HG03196 (cell line): ENCODE data around the gene IPCEF1.
"Not testable (repeated sequence)": the region's sequence is repeated elsewhere in the genome, so short reads cannot be mapped to it uniquely, and the experiment has no call there.

ENCODE experiments used
- ATAC-seq: cut with Tn5 transposase; IDR thresholded peaks from one replicate; pipeline ENCODE4 v1.9.1; 2021; ENCODE audit not compliant: unreplicated experiment

IPCEF1 gene

GRCh38 chr6:154251116-154251515 lies 105.5 kb downstream of the IPCEF1 start:
- no peak for ATAC-seq

GRCh38 chr6:154249499-154250298 lies 106.9 kb downstream of the IPCEF1 start:
- peak; percentile 59 for ATAC-seq

GRCh38 chr6:154247119-154247861 lies 109.3 kb downstream of the IPCEF1 start:
- peak; percentile 39 for ATAC-seq

GRCh38 chr6:154246723-154247118 lies 109.9 kb downstream of the IPCEF1 start:
- ATAC-seq, result no peak

GRCh38 chr6:154245506-154245905 lies 111.1 kb downstream of the IPCEF1 start:
- ATAC-seq, result no peak

- no peak for ATAC-seq
Measured at GRCh38 chr6:154243793-154244750, 112.5 kb downstream of the IPCEF1 start.

- no peak for ATAC-seq
Measured at GRCh38 chr6:154242617-154243357, 113.8 kb downstream of the IPCEF1 start.

- ATAC-seq, result no peak
Measured at GRCh38 chr6:154241581-154241980, 115.0 kb downstream of the IPCEF1 start.

- not testable (repeated sequence) for ATAC-seq
Measured at GRCh38 chr6:154241061-154241460, 115.5 kb downstream of the IPCEF1 start.

- ATAC-seq, result no peak
Measured at GRCh38 chr6:154239392-154239791, 117.2 kb downstream of the IPCEF1 start.

- ATAC-seq, result no peak
Measured at GRCh38 chr6:154238831-154239230, 117.8 kb downstream of the IPCEF1 start.

GRCh38 chr6:154236646-154237301 lies 119.8 kb downstream of the IPCEF1 start:
- ATAC-seq, result no peak

- peak; percentile 61 for ATAC-seq
Measured at GRCh38 chr6:154234019-154234772, 122.4 kb downstream of the IPCEF1 start.

- no peak for ATAC-seq
Measured at GRCh38 chr6:154233383-154233782, 123.2 kb downstream of the IPCEF1 start.

- no peak for ATAC-seq
Measured at GRCh38 chr6:154232013-154232910, 124.3 kb downstream of the IPCEF1 start.

- no peak for ATAC-seq
Measured at GRCh38 chr6:154230910-154231595, 125.5 kb downstream of the IPCEF1 start.

- no peak for ATAC-seq
Measured at GRCh38 chr6:154230393-154230792, 126.2 kb downstream of the IPCEF1 start.

- peak; percentile 57 for ATAC-seq
Measured at GRCh38 chr6:154229786-154230185, 126.8 kb downstream of the IPCEF1 start.
